SK-N-MC (cell line): ENCODE data around the gene LARGE1.

Experiments used
- EZH2 ChIP-seq: fragments of 200-600 bp; sonication (generic); IDR thresholded peaks from one replicate; pipeline ENCODE4 v1.6.1; 2017; ENCODE audit warnings: antibody characterized with exemption
- FOXP2 ChIP-seq: optimal IDR thresholded peaks from 2 replicates; pipeline ENCODE3; 2011; ENCODE audit warnings: mild to moderate bottlenecking, moderate library complexity; ENCODE audit not compliant: insufficient read depth; ENCODE audit errors: extremely low read length, control extremely low read depth
- POLR2AphosphoS5 ChIP-seq: IDR thresholded peaks from 2 replicates; pipeline ENCODE4 v1.6.1; 2012; ENCODE audit warnings: mild to moderate bottlenecking, low read depth, low read length, borderline replicate concordance

- TF ChIP-seq EZH2 = no peak
- TF ChIP-seq POLR2AphosphoS5 = no peak
- TF ChIP-seq FOXP2 = no peak
Measured at GRCh38 chr22:33572086-33572485, 348.2 kb downstream of the LARGE1 start.
